ENCODE measurements around the gene RFC1. TPM values are rescaled to one million over a fixed set of nuclear protein-coding genes. Genes with fewer than 3 reads are reported as not detected.
"Not testable (repeated sequence)": the region's sequence is repeated elsewhere in the genome, so short reads cannot be mapped to it uniquely, and the experiment has no call there.

RFC1 gene
- total and polyA plus RNA-seq, 7 donors: 6.7 to 21.0 (median 15.8) TPM

- ATAC-seq: no peak
- Histone ChIP-seq H3K27ac (no peak overlapping the region), H3K27me3 (ENCODE audit: insufficient read depth in 3 of 3, low read length in 2 of 3) (no peaks in the 10 kb centered on the region), H3K9me3 (no peaks in the 10 kb centered on the region), H3K36me3 (ENCODE audit: insufficient read depth in 1 of 2, low read depth in 1 of 2) (no peaks in the 10 kb centered on the region), H3K4me3 (no peak overlapping the region), H3K4me1 (no peaks in the 10 kb centered on the region)
- intact Hi-C loops (cut with DNase I): no loop called here
- TF ChIP-seq, protein P1, sequence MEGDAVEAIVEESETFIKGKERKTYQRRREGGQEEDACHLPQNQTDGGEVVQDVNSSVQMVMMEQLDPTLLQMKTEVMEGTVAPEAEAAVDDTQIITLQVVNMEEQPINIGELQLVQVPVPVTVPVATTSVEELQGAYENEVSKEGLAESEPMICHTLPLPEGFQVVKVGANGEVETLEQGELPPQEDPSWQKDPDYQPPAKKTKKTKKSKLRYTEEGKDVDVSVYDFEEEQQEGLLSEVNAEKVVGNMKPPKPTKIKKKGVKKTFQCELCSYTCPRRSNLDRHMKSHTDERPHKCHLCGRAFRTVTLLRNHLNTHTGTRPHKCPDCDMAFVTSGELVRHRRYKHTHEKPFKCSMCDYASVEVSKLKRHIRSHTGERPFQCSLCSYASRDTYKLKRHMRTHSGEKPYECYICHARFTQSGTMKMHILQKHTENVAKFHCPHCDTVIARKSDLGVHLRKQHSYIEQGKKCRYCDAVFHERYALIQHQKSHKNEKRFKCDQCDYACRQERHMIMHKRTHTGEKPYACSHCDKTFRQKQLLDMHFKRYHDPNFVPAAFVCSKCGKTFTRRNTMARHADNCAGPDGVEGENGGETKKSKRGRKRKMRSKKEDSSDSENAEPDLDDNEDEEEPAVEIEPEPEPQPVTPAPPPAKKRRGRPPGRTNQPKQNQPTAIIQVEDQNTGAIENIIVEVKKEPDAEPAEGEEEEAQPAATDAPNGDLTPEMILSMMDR (IDR thresholded peaks at IDR 0.05): no peak
- no peak for DNase-seq
- 27 to 37% (median 29%) methylated on average over 1 of the region's 1 CpG for WGBS, 3 donors
Measured at GRCh38 chr4:39407584-39407885, 41.4 kb upstream of the RFC1 start.

GRCh38 chr4:39406763-39407583 lies 40.8 kb upstream of the RFC1 start, which contains the start of gene KLB:
KLB (plus strand) TSS chr4:39406930; CDS start chr4:39406950, 20 bp downstream.
- Histone ChIP-seq H3K27ac (no peak within 1 kb of the TSS), H3K4me1 (no peaks in the 10 kb centered on the region), H3K27me3 (ENCODE audit: insufficient read depth in 3 of 3, low read length in 2 of 3) (no peaks in the 10 kb centered on the region), H3K36me3 (ENCODE audit: insufficient read depth in 1 of 2, low read depth in 1 of 2) (no peaks in the 10 kb centered on the region), H3K4me3 (no peak within 1 kb of the TSS), H3K9me3 (no peaks in the 10 kb centered on the region)
- 24 to 36% (median 26%) methylated on average over 12 of the region's 12 CpGs for WGBS, 3 donors
- intact Hi-C loops (cut with DNase I): no loop called here
- no peak for DNase-seq
- TF ChIP-seq, protein P1 (IDR thresholded peaks at IDR 0.05): no peak
- no peak for ATAC-seq

DNA sequence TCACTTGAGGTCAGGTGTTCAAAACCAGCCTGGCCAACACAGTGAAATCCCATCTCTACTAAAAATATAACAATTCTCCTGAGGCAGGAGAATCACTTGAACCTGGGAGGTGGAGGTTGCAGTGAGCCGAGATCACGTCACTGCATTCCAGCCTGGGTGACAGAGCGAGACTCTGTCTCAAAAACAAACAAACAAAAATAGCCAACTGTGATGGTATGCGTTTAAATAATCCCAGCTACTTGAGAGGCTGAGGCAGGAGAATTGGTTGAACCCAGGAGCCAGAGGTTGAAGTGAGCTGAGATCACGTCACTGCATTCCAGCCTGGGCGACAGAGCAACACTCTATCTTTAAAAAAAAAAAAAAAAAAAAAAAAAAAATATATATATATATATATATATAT lies 35.5 kb upstream of the RFC1 start:
- H3K4me1 ChIP-seq; H3K36me3 ChIP-seq (ENCODE audit: insufficient read depth in 1 of 2, low read depth in 1 of 2); DNase-seq; H3K27me3 ChIP-seq (ENCODE audit: insufficient read depth in 3 of 3, low read length in 2 of 3); H3K4me3 ChIP-seq; H3K9me3 ChIP-seq; intact Hi-C loops (cut with DNase I); ATAC-seq; H3K27ac ChIP-seq: not testable (repeated sequence)
- WGBS, 3 donors: 45 to 54% (median 48%) methylated on average over 6 of the region's 6 CpGs

DNA sequence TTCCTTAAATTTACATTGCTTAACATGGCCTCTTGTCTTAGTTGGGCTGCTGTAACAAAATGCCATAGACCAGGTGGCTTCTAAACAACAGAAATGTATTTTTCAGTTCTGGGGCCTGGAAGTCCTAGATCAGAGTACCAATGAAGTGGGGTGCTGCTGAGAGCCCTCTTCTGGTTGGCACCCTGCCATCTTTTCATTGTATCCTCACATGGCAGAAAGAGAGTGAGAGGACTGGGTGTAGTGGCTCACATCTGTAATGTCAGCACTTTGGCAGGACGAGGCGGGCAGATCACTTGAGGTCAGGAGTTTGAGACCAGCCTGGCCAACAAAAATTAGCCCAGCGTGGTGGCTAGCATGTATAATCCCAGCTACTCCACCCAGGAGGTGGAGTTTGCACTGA lies 28.5 kb upstream of the RFC1 start:
- ATAC-seq: no peak
- H3K36me3 ChIP-seq (ENCODE audit: insufficient read depth in 1 of 2, low read depth in 1 of 2): no peaks in the 10 kb centered on the region
- TF ChIP-seq, protein P1 (IDR thresholded peaks at IDR 0.05): no peak
- DNase-seq: no peak
- no peaks in the 10 kb centered on the region for H3K9me3 ChIP-seq
- no peaks in the 10 kb centered on the region for H3K4me1 ChIP-seq
- no peak overlapping the region for H3K27ac ChIP-seq
- intact Hi-C loops (cut with DNase I): no loop called here
- 35 to 43% (median 42%) methylated on average over 3 of the region's 3 CpGs for WGBS, 3 donors
- H3K27me3 ChIP-seq (ENCODE audit: insufficient read depth in 3 of 3, low read length in 2 of 3): peaks cover 0 to 5% (median 0%) of the 10 kb centered on the region in 3 donors
- no peak overlapping the region for H3K4me3 ChIP-seq

- Histone ChIP-seq H3K4me3 (no peak overlapping the region), H3K27me3 (ENCODE audit: insufficient read depth in 3 of 3, low read length in 2 of 3) (peaks cover 0 to 9% (median 1%) of the 10 kb centered on the region in 3 donors), H3K9me3 (no peaks in the 10 kb centered on the region), H3K36me3 (ENCODE audit: insufficient read depth in 1 of 2, low read depth in 1 of 2) (no peaks in the 10 kb centered on the region), H3K4me1 (no peaks in the 10 kb centered on the region), H3K27ac (no peak overlapping the region)
- WGBS, 3 donors: 70 to 73% (median 71%) methylated on average over 6 of the region's 6 CpGs
- intact Hi-C loops (cut with DNase I): no loop called here
- TF ChIP-seq, protein P1 (IDR thresholded peaks at IDR 0.05): no peak
- ATAC-seq: no peak
- no peak for DNase-seq
Measured at GRCh38 chr4:39390603-39391002, 24.4 kb upstream of the RFC1 start.

Measured in psoas muscle (tissue), 8 donors.